NCI-H748 treated with DMSO at 0.1 percent for 48 hours (cell line): ENCODE measurements around the gene SLC22A3.
A peak's percentile ranks its signal among the peaks of the same experiment; 100 is the strongest.
"Not testable (repeated sequence)": the region's sequence is repeated elsewhere in the genome, so short reads cannot be mapped to it uniquely, and the experiment has no call there.

Experiments
- DNase-seq: peaks from one replicate; lab custom pipeline; 2025; lab: John Stamatoyannopoulos, UW

SLC22A3 gene

GRCh38 chr6:160445130-160445529, 97.0 kb downstream of the SLC22A3 start:
- no peak for DNase-seq

GRCh38 chr6:160447350-160447749, 99.2 kb downstream of the SLC22A3 start:
- no peak for DNase-seq

GRCh38 chr6:160449787-160450186, 101.6 kb downstream of the SLC22A3 start:
- not testable (repeated sequence) for DNase-seq

- DNase-seq: no peak
These were observed 102.7 kb downstream of the SLC22A3 start for GRCh38 chr6:160450849-160451248.

- no peak for DNase-seq
These were observed 106.1 kb downstream of the SLC22A3 start for GRCh38 chr6:160454303-160454702.

GRCh38 chr6:160455081-160455480, 106.9 kb downstream of the SLC22A3 start:
- no peak for DNase-seq

- peak; percentile 15 for DNase-seq
These were observed 107.5 kb downstream of the SLC22A3 start for GRCh38 chr6:160455541-160456213.

GRCh38 chr6:160456214-160456546, 108.0 kb downstream of the SLC22A3 start:
- no peak for DNase-seq

- DNase-seq: no peak
These were observed 109.6 kb downstream of the SLC22A3 start for GRCh38 chr6:160457823-160458222.

- DNase-seq: no peak
These were observed 113.5 kb downstream of the SLC22A3 start for GRCh38 chr6:160461641-160462040.

GRCh38 chr6:160462116-160462515, 113.9 kb downstream of the SLC22A3 start:
- no peak for DNase-seq

- no peak for DNase-seq
These were observed 114.5 kb downstream of the SLC22A3 start for GRCh38 chr6:160462551-160463109.

- DNase-seq: no peak
These were observed 116.6 kb downstream of the SLC22A3 start for GRCh38 chr6:160464744-160465143.

- not testable (repeated sequence) for DNase-seq
These were observed 119.2 kb downstream of the SLC22A3 start for GRCh38 chr6:160467261-160467871.

- DNase-seq: no peak
These were observed 121.0 kb downstream of the SLC22A3 start for GRCh38 chr6:160469153-160469552.

- DNase-seq: not testable (repeated sequence)
These were observed 127.9 kb downstream of the SLC22A3 start for GRCh38 chr6:160476056-160476455.

- DNase-seq: not testable (repeated sequence)
These were observed 128.9 kb downstream of the SLC22A3 start for GRCh38 chr6:160477072-160477471.

- no peak for DNase-seq
These were observed 129.7 kb downstream of the SLC22A3 start for GRCh38 chr6:160477901-160478300.

GRCh38 chr6:160487116-160487515, 138.9 kb downstream of the SLC22A3 start:
- no peak for DNase-seq

GRCh38 chr6:160489091-160489490, 140.9 kb downstream of the SLC22A3 start:
- no peak for DNase-seq

- DNase-seq: no peak
These were observed 146.4 kb downstream of the SLC22A3 start for GRCh38 chr6:160494576-160494975.

- DNase-seq: no peak
These were observed 152.5 kb downstream of the SLC22A3 start for GRCh38 chr6:160500639-160501038.
